Prostate gland (tissue), 2 donors: ENCODE results near the gene PNRC2.

ENCODE experiments used
- POLR2AphosphoS5 ChIP-seq: sonication (generic); formaldehyde crosslinking; IDR thresholded peaks from one replicate; pipeline ENCODE4 v1.6.1; 2017; ENCODE audit warnings: antibody characterized with exemption
- TF ChIP-seq, protein P1 (sequence below), 4 experiments: fragments of 200-600 bp in 2 of 4; fragments of 450-650 bp in 2 of 4; sonication (generic) in 2 of 4; IDR thresholded peaks; 1 replicate in 3 of 4; 2 replicates in 1 of 4; pipeline ENCODE4 v1.5.1; 2016 to 2019; ENCODE audit warnings: antibody characterized with exemption in 4 of 4, mild to moderate bottlenecking in 2 of 4, moderate library complexity in 2 of 4

- TF ChIP-seq, protein P1, sequence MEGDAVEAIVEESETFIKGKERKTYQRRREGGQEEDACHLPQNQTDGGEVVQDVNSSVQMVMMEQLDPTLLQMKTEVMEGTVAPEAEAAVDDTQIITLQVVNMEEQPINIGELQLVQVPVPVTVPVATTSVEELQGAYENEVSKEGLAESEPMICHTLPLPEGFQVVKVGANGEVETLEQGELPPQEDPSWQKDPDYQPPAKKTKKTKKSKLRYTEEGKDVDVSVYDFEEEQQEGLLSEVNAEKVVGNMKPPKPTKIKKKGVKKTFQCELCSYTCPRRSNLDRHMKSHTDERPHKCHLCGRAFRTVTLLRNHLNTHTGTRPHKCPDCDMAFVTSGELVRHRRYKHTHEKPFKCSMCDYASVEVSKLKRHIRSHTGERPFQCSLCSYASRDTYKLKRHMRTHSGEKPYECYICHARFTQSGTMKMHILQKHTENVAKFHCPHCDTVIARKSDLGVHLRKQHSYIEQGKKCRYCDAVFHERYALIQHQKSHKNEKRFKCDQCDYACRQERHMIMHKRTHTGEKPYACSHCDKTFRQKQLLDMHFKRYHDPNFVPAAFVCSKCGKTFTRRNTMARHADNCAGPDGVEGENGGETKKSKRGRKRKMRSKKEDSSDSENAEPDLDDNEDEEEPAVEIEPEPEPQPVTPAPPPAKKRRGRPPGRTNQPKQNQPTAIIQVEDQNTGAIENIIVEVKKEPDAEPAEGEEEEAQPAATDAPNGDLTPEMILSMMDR (IDR thresholded peaks at IDR 0.05) = no peak
- no peak for TF ChIP-seq POLR2AphosphoS5
Measured at GRCh38 chr1:23931491-23931880, 28.1 kb upstream of the PNRC2 start.
